GM23338 (cell line): ENCODE measurements around the gene OBP2A. TPM values are rescaled to one million over a fixed set of nuclear protein-coding genes. Genes with fewer than 3 reads are reported as not detected.

Experiments used
- ATAC-seq: fragments of 200-7000 bp; cut with Tn5 transposase; 3 replicates; pipeline ENCODE4 v1.9.1; 2020
- DNase-seq: peaks from one replicate; pipeline ENCODE4 v3.0.0-alpha.2; 2015; ENCODE audit warnings: low spot score
- H2AFZ ChIP-seq: fragments of 200-600 bp; sonication (generic); 2 replicates; pipeline ENCODE4 v1.8.0; 2016; ENCODE audit warnings: antibody characterized with exemption, mild to moderate bottlenecking, moderate library complexity
- H3F3A ChIP-seq: fragments of 200-600 bp; sonication (generic); replicated peaks from 2 replicates; pipeline ENCODE4 v1.8.0; 2017; ENCODE audit warnings: antibody characterized with exemption, mixed run types, low read depth
- H3K27ac ChIP-seq: fragments of 200-600 bp; sonication (generic); 2 replicates; pipeline ENCODE4 v1.6.1; 2016; ENCODE audit warnings: low read depth
- H3K27me3 ChIP-seq: fragments of 200-600 bp; sonication (generic); 2 replicates; pipeline ENCODE4 v1.8.0; 2016; ENCODE audit warnings: mild to moderate bottlenecking, mixed run types, moderate library complexity; ENCODE audit not compliant: insufficient read depth
- H3K36me3 ChIP-seq: fragments of 200-600 bp; sonication (generic); 2 replicates; pipeline ENCODE4 v1.8.0; 2016; ENCODE audit warnings: mild to moderate bottlenecking; ENCODE audit not compliant: insufficient read depth
- H3K4me1 ChIP-seq: fragments of 200-600 bp; sonication (generic); 2 replicates; pipeline ENCODE4 v1.8.0; 2016; ENCODE audit warnings: mild to moderate bottlenecking, moderate library complexity; ENCODE audit not compliant: insufficient read depth
- H3K4me2 ChIP-seq: fragments of 200-600 bp; sonication (generic); 2 replicates; pipeline ENCODE4 v1.7.1; 2017; ENCODE audit warnings: mixed run types
- H3K4me3 ChIP-seq: fragments of 200-600 bp; sonication (generic); 2 replicates; pipeline ENCODE4 v1.6.1; 2016; ENCODE audit warnings: mixed run types
- H3K79me2 ChIP-seq: fragments of 200-600 bp; sonication (generic); replicated peaks from 2 replicates; pipeline ENCODE4 v1.8.0; 2017; ENCODE audit warnings: mild to moderate bottlenecking; ENCODE audit not compliant: insufficient read depth
- H3K9me2 ChIP-seq: fragments of 200-600 bp; sonication (generic); 2 replicates; pipeline ENCODE4 v1.8.0; 2017; ENCODE audit not compliant: insufficient read depth
- H4K20me1 ChIP-seq: fragments of 200-600 bp; sonication (generic); replicated peaks from 2 replicates; pipeline ENCODE4 v1.8.0; 2017; ENCODE audit warnings: mild to moderate bottlenecking; ENCODE audit not compliant: insufficient read depth
- H3K27ac Mint-ChIP-seq: 2 replicates; pipeline ENCODE4 v1.8.0; 2020; ENCODE audit warnings: inconsistent platforms, mild to moderate bottlenecking, moderate library complexity, mixed read lengths
- H3K27me3 Mint-ChIP-seq: 3 replicates; pipeline ENCODE4 v1.8.0; 2022; ENCODE audit warnings: low read depth, mild to moderate bottlenecking, moderate library complexity, mixed read lengths, inconsistent platforms; ENCODE audit not compliant: insufficient read depth, poor library complexity
- H3K36me3 Mint-ChIP-seq: 3 replicates; pipeline ENCODE4 v1.8.0; 2021; ENCODE audit warnings: low read depth, mild to moderate bottlenecking, inconsistent platforms, moderate library complexity, mixed read lengths
- H3K4me1 Mint-ChIP-seq: 3 replicates; pipeline ENCODE4 v1.8.0; 2020; ENCODE audit warnings: mild to moderate bottlenecking, inconsistent platforms, mixed read lengths
- H3K4me3 Mint-ChIP-seq: 3 replicates; pipeline ENCODE4 v1.8.0; 2021; ENCODE audit warnings: moderate library complexity, mild to moderate bottlenecking, inconsistent platforms, mixed read lengths
- H3K9me3 Mint-ChIP-seq: 3 replicates; pipeline ENCODE4 v1.8.0; 2020; ENCODE audit warnings: moderate library complexity, mild to moderate bottlenecking, inconsistent platforms, mixed read lengths
- CREB1 ChIP-seq: fragments of 250-450 bp; sonication (Bioruptor Pico); IDR thresholded peaks from 2 replicates; pipeline ENCODE4 v1.5.0; 2020; ENCODE audit warnings: low read depth, mild to moderate bottlenecking, moderate library complexity
- CTCF ChIP-seq, 2 experiments: fragments of 200-600 bp in 1 of 2; sonication (generic) in 1 of 2; conservative IDR thresholded peaks; 2 replicates each; pipeline versions ENCODE4 v1.5.1 to v1.6.1; 2016 to 2017; ENCODE audit warnings: antibody characterized with exemption in 2 of 2, low read depth in 2 of 2, mild to moderate bottlenecking in 2 of 2, moderate library complexity in 1 of 2
- ETS1 ChIP-seq: IDR thresholded peaks from 2 replicates; pipeline ENCODE4 v1.6.1; 2016; ENCODE audit warnings: antibody characterized with exemption
- EZH2 ChIP-seq: fragments of 200-600 bp; sonication (generic); IDR thresholded peaks from one replicate; pipeline ENCODE4 v1.8.0; 2017; ENCODE audit warnings: antibody characterized with exemption, mild to moderate bottlenecking, low read depth; ENCODE audit not compliant: unreplicated experiment
- EZH2phosphoT487 ChIP-seq: fragments of 200-600 bp; sonication (generic); IDR thresholded peaks from one replicate; pipeline ENCODE4 v1.8.1; 2018; ENCODE audit warnings: antibody characterized with exemption; ENCODE audit not compliant: unreplicated experiment
- JUNB ChIP-seq: IDR thresholded peaks from one replicate; pipeline ENCODE4 v1.6.1; 2016; ENCODE audit warnings: antibody characterized with exemption; ENCODE audit not compliant: unreplicated experiment
- NANOG ChIP-seq: IDR thresholded peaks from 2 replicates; pipeline ENCODE4 v1.6.1; 2016; ENCODE audit warnings: antibody characterized with exemption, borderline replicate concordance
- POLR2AphosphoS5 ChIP-seq: IDR thresholded peaks from 2 replicates; pipeline ENCODE4 v1.6.1; 2016; ENCODE audit warnings: antibody characterized with exemption, low read depth
- STAT1 ChIP-seq: IDR thresholded peaks from one replicate; pipeline ENCODE4 v1.6.1; 2016; ENCODE audit warnings: antibody characterized with exemption; ENCODE audit not compliant: unreplicated experiment
- ZNF114 ChIP-seq: fragments of 250-450 bp; sonication (Bioruptor Pico); IDR thresholded peaks from 2 replicates; pipeline ENCODE4 v1.5.0; 2020; ENCODE audit warnings: mild to moderate bottlenecking, moderate library complexity
- ZNF331 ChIP-seq: fragments of 250-450 bp; sonication (Bioruptor Pico); IDR thresholded peaks from 2 replicates; pipeline ENCODE4 v1.5.0; 2020; ENCODE audit warnings: low read depth, mild to moderate bottlenecking, moderate library complexity
- ZNF462 ChIP-seq: fragments of 250-450 bp; sonication (Bioruptor Pico); IDR thresholded peaks from 2 replicates; pipeline ENCODE4 v1.5.0; 2020; ENCODE audit warnings: mild to moderate bottlenecking, moderate library complexity
- polyA plus RNA-seq: library from polyadenylated mRNA; unstranded; fragments of >200 nt; fragmentation: Nextera tagmentation; extraction: Ambion mirVana; gene quantifications from 2 replicates; pipeline ENCODE4 v1.2.1, GENCODE V29; 2016
- total RNA-seq: library from RNA; depleted of rRNA; stranded (reverse); fragments of >200 nt; shearing (Covaris generic); gene quantifications from 2 replicates; pipeline ENCODE4 v1.2.3, GENCODE V29; 2014

OBP2A gene
- total and polyA plus RNA-seq, 2 experiments from 2014 or later, result not detected

- Histone ChIP-seq H4K20me1 (no peaks in the 10 kb centered on the region), H3K4me2 (no peak overlapping the region), H3K4me1 (no peaks in the 10 kb centered on the region), H3K27ac (no peak overlapping the region), H3K9me2 (no peaks in the 10 kb centered on the region), H3K36me3 (no peaks in the 10 kb centered on the region), H3K79me2 (no peaks in the 10 kb centered on the region), H2AFZ (no peak overlapping the region), H3F3A (no peaks in the 10 kb centered on the region), H3K4me3 (no peak overlapping the region), H3K27me3 (no peaks in the 10 kb centered on the region)
- H3K4me1 Mint-ChIP-seq, result peaks cover 6% of the 10 kb centered on the region
- no peak overlapping the region for H3K4me3 Mint-ChIP-seq
- peaks cover 7% of the 10 kb centered on the region; the same call in 2 of the 3 replicates for H3K36me3 Mint-ChIP-seq
- peaks cover 8% of the 10 kb centered on the region for H3K27me3 Mint-ChIP-seq
- DNase-seq (no peak), ATAC-seq (no peak)
- peaks cover 15% of the 10 kb centered on the region for H3K9me3 Mint-ChIP-seq
- H3K27ac Mint-ChIP-seq, result no peak overlapping the region
- TF ChIP-seq EZH2phosphoT487, result no peak
These were observed 19.7 kb downstream of the OBP2A start for GRCh38 chr9:135565636-135566035.

GRCh38 chr9:135566552-135566951 is 20.6 kb downstream of the OBP2A start:
- Histone ChIP-seq H4K20me1 (no peaks in the 10 kb centered on the region), H3K27ac (no peak overlapping the region), H3F3A (no peaks in the 10 kb centered on the region), H3K4me2 (no peak overlapping the region), H3K79me2 (no peaks in the 10 kb centered on the region), H3K27me3 (no peaks in the 10 kb centered on the region), H3K36me3 (no peaks in the 10 kb centered on the region), H3K4me3 (no peak overlapping the region), H3K4me1 (no peaks in the 10 kb centered on the region), H2AFZ (no peak overlapping the region), H3K9me2 (no peaks in the 10 kb centered on the region)
- peaks cover 7% of the 10 kb centered on the region; the same call in 2 of the 3 replicates for H3K36me3 Mint-ChIP-seq
- H3K9me3 Mint-ChIP-seq, result peaks cover 15% of the 10 kb centered on the region
- ATAC-seq, result no peak
- peaks cover 10% of the 10 kb centered on the region for H3K4me1 Mint-ChIP-seq
- H3K27me3 Mint-ChIP-seq, result peaks cover 8% of the 10 kb centered on the region
- H3K4me3 Mint-ChIP-seq, result no peak overlapping the region
- H3K27ac Mint-ChIP-seq, result no peak overlapping the region
- DNase-seq, result no peak
- TF ChIP-seq EZH2 (no peak), ZNF331 (CRISPR knock-in tag) (no peak), CTCF (conservative IDR thresholded peaks at IDR 0.05; ENCODE audit: low read depth in 2 of 2) (no peak), JUNB (no peak), EZH2phosphoT487 (no peak), ETS1 (no peak), ZNF114 (CRISPR knock-in tag) (no peak), STAT1 (no peak), ZNF462 (CRISPR knock-in tag) (no peak), CREB1 (CRISPR knock-in tag) (no peak), NANOG (no peak), POLR2AphosphoS5 (no peak)
